Fibroblast of the conjunctiva (primary cell): ENCODE data around the gene OR5K4.

ENCODE experiments used
- DNase-seq: peaks from one replicate; pipeline ENCODE4 v3.0.0-alpha.2; 2010; ENCODE audit warnings: low read depth

The OR5K4 gene

GRCh38 chr3:98353554-98353953 lies at the start of gene OR5K4:
Gene OR5K4 (plus strand): TSS chr3:98353854. CDS start chr3:98353854, 0 bp downstream.
- no peak for DNase-seq

GRCh38 chr3:98322101-98322500 lies 31.6 kb upstream of the OR5K4 start:
- no peak for DNase-seq

- DNase-seq: no peak
Observed at GRCh38 chr3:98322686-98323085, 31.0 kb upstream of the OR5K4 start.

GRCh38 chr3:98323425-98323824 lies 30.2 kb upstream of the OR5K4 start:
- no peak for DNase-seq

- DNase-seq: no peak
Observed at GRCh38 chr3:98325055-98325454, 28.6 kb upstream of the OR5K4 start.

- no peak for DNase-seq
Observed at GRCh38 chr3:98326105-98326893, 27.4 kb upstream of the OR5K4 start.

- DNase-seq: no peak
Observed at GRCh38 chr3:98326945-98327344, 26.7 kb upstream of the OR5K4 start.

GRCh38 chr3:98328933-98329332 lies 24.7 kb upstream of the OR5K4 start:
- no peak for DNase-seq

- DNase-seq: peak; percentile 26
Observed at GRCh38 chr3:98329392-98330124, 24.1 kb upstream of the OR5K4 start.

GRCh38 chr3:98331329-98331728 lies 22.3 kb upstream of the OR5K4 start:
- DNase-seq: no peak

GRCh38 chr3:98333989-98334606 lies 19.6 kb upstream of the OR5K4 start:
- no peak for DNase-seq

- no peak for DNase-seq
Observed at GRCh38 chr3:98339031-98339430, 14.6 kb upstream of the OR5K4 start.

- DNase-seq: no peak
Observed at GRCh38 chr3:98341758-98342157, 11.9 kb upstream of the OR5K4 start.

GRCh38 chr3:98343647-98344507 lies 9.8 kb upstream of the OR5K4 start:
- DNase-seq: no peak

GRCh38 chr3:98350082-98350481 lies 3.6 kb upstream of the OR5K4 start:
- DNase-seq: no peak

GRCh38 chr3:98359250-98359649 lies 5.6 kb downstream of the OR5K4 start:
- no peak for DNase-seq

GRCh38 chr3:98359993-98360675 lies 6.5 kb downstream of the OR5K4 start:
- no peak for DNase-seq

GRCh38 chr3:98360681-98361080 lies 7.0 kb downstream of the OR5K4 start:
- no peak for DNase-seq

GRCh38 chr3:98361289-98361688 lies 7.6 kb downstream of the OR5K4 start:
- no peak for DNase-seq

GRCh38 chr3:98367464-98368246 lies 14.0 kb downstream of the OR5K4 start:
- no peak for DNase-seq

GRCh38 chr3:98371186-98371585 lies 17.5 kb downstream of the OR5K4 start:
- no peak for DNase-seq
